H9 (cell line): Measurements from ENCODE around the gene USB1. TPM values are rescaled to one million over a fixed set of nuclear protein-coding genes. Genes with fewer than 3 reads are reported as not detected.

ENCODE experiments used
- DNase-seq: peaks from one replicate; pipeline ENCODE4 v3.0.0-alpha.2; 2017
- H2AFZ ChIP-seq: one replicate; pipeline ENCODE4 v1.6.1; 2013; ENCODE audit warnings: mild to moderate bottlenecking, low read length, control low read depth, moderate library complexity
- H2AK5ac ChIP-seq: 2 replicates; pipeline ENCODE4 v1.6.1; 2013; ENCODE audit warnings: low read length, control low read depth, mixed read lengths; ENCODE audit not compliant: insufficient read length
- H2BK120ac ChIP-seq: one replicate; pipeline ENCODE4 v1.6.1; 2013; ENCODE audit warnings: low read depth, mild to moderate bottlenecking, low read length, control low read depth, inconsistent platforms; ENCODE audit not compliant: poor library complexity, severe bottlenecking
- H2BK12ac ChIP-seq: 2 replicates; pipeline ENCODE4 v1.6.1; 2013; ENCODE audit warnings: low read length, control low read depth, mixed read lengths, low read depth; ENCODE audit not compliant: insufficient read length
- H2BK15ac ChIP-seq: 2 replicates; pipeline ENCODE4 v1.6.1; 2013; ENCODE audit warnings: low read depth, low read length, control low read depth
- H2BK20ac ChIP-seq: one replicate; pipeline ENCODE4 v1.6.1; 2013; ENCODE audit warnings: low read depth, mild to moderate bottlenecking, low read length, control low read depth, inconsistent platforms; ENCODE audit not compliant: poor library complexity, severe bottlenecking
- H2BK5ac ChIP-seq: 2 replicates; pipeline ENCODE4 v1.6.1; 2013; ENCODE audit warnings: low read length, control low read depth, mixed read lengths; ENCODE audit not compliant: insufficient read length
- H3K14ac ChIP-seq: 2 replicates; pipeline ENCODE4 v1.6.1; 2013; ENCODE audit warnings: low read length, control low read depth; ENCODE audit not compliant: insufficient read depth
- H3K18ac ChIP-seq: 2 replicates; pipeline ENCODE4 v1.6.1; 2013; ENCODE audit warnings: low read depth, mild to moderate bottlenecking, mixed read lengths, low read length, control low read depth; ENCODE audit not compliant: insufficient read length
- H3K23ac ChIP-seq: 2 replicates; pipeline ENCODE4 v1.6.1; 2013; ENCODE audit warnings: low read length, control low read depth, mixed read lengths, low read depth; ENCODE audit not compliant: insufficient read length
- H3K23me2 ChIP-seq: 2 replicates; pipeline ENCODE4 v1.6.1; 2013; ENCODE audit warnings: low read depth, mild to moderate bottlenecking, mixed read lengths, low read length, control low read depth; ENCODE audit not compliant: insufficient read length, poor library complexity, severe bottlenecking
- H3K27ac ChIP-seq: 2 replicates; pipeline ENCODE4 v1.5.1; 2013; ENCODE audit warnings: low read length, control low read depth, mixed read lengths, low read depth; ENCODE audit not compliant: insufficient read length
- H3K27me3 ChIP-seq: 2 replicates; pipeline ENCODE4 v1.6.1; 2013; ENCODE audit warnings: low read length, control low read depth, inconsistent platforms; ENCODE audit not compliant: insufficient read depth
- H3K4ac ChIP-seq: 2 replicates; pipeline ENCODE4 v1.6.1; 2013; ENCODE audit warnings: low read depth, mild to moderate bottlenecking, control low read depth, inconsistent platforms, low read length, moderate library complexity
- H3K4me1 ChIP-seq: 2 replicates; pipeline ENCODE4 v1.6.1; 2013; ENCODE audit warnings: low read length, control low read depth, inconsistent platforms; ENCODE audit not compliant: insufficient read depth
- H3K4me2 ChIP-seq: 2 replicates; pipeline ENCODE4 v1.6.1; 2013; ENCODE audit warnings: low read length, control low read depth, mixed read lengths; ENCODE audit not compliant: insufficient read length, insufficient read depth
- H3K56ac ChIP-seq: 2 replicates; pipeline ENCODE4 v1.6.1; 2013; ENCODE audit warnings: low read depth, mild to moderate bottlenecking, mixed read lengths, low read length, control low read depth; ENCODE audit not compliant: insufficient read length
- H3K79me1 ChIP-seq: 2 replicates; pipeline ENCODE4 v1.6.1; 2013; ENCODE audit warnings: low read depth, mild to moderate bottlenecking, moderate library complexity, low read length, control low read depth, inconsistent platforms; ENCODE audit not compliant: insufficient read depth, poor library complexity, severe bottlenecking
- H3K79me2 ChIP-seq: 2 replicates; pipeline ENCODE4 v1.6.1; 2013; ENCODE audit warnings: low read length, control low read depth, inconsistent platforms; ENCODE audit not compliant: insufficient read depth
- H3K9ac ChIP-seq: 2 replicates; pipeline ENCODE4 v1.6.1; 2013; ENCODE audit warnings: low read length, control low read depth, mixed read lengths; ENCODE audit not compliant: insufficient read length; ENCODE audit errors: extremely low read depth
- H3K9me3 ChIP-seq: one replicate; pipeline ENCODE4 v1.6.1; 2013; ENCODE audit warnings: low read depth, low read length, inconsistent platforms; ENCODE audit not compliant: control insufficient read depth
- H3T11ph ChIP-seq: one replicate; pipeline ENCODE4 v1.6.1; 2013; ENCODE audit warnings: mild to moderate bottlenecking, low read length, control low read depth, inconsistent platforms
- H4K20me1 ChIP-seq: one replicate; pipeline ENCODE4 v1.6.1; 2013; ENCODE audit not compliant: control insufficient read depth, insufficient read length, insufficient read depth
- H4K5ac ChIP-seq: 2 replicates; pipeline ENCODE4 v1.6.1; 2013; ENCODE audit warnings: low read depth, mild to moderate bottlenecking, mixed read lengths, low read length, control low read depth; ENCODE audit not compliant: insufficient read length
- H4K8ac ChIP-seq: replicated peaks from 2 replicates; pipeline ENCODE4 v1.6.1; 2013; ENCODE audit warnings: low read length, control low read depth, mixed read lengths, low read depth; ENCODE audit not compliant: insufficient read length
- H4K91ac ChIP-seq: 2 replicates; pipeline ENCODE4 v1.6.1; 2013; ENCODE audit warnings: low read depth, mild to moderate bottlenecking, moderate library complexity, mixed read lengths, low read length, control low read depth; ENCODE audit not compliant: insufficient read length
- H3K27ac Mint-ChIP-seq, 3 experiments: 2 replicates in 2 of 3; 3 replicates in 1 of 3; pipeline ENCODE4 v1.8.0; 2020 to 2021; ENCODE audit warnings: mixed read lengths in 3 of 3, mild to moderate bottlenecking in 1 of 3, moderate library complexity in 1 of 3
- H3K27me3 Mint-ChIP-seq: 2 replicates; pipeline ENCODE4 v1.8.0; 2021; ENCODE audit warnings: low read depth, mild to moderate bottlenecking, moderate library complexity, mixed read lengths
- H3K36me3 Mint-ChIP-seq, 3 experiments: 2 replicates in 2 of 3; 3 replicates in 1 of 3; pipeline ENCODE4 v1.8.0; 2020 to 2021; ENCODE audit warnings: low read depth in 3 of 3, mixed read lengths in 3 of 3; ENCODE audit not compliant: insufficient read depth in 1 of 3
- H3K4me1 Mint-ChIP-seq, 2 experiments: 2 replicates each; pipeline ENCODE4 v1.8.0; 2020; ENCODE audit warnings: mixed read lengths in 2 of 2
- H3K4me3 Mint-ChIP-seq, 2 experiments: 2 replicates in 1 of 2; 3 replicates in 1 of 2; pipeline ENCODE4 v1.8.0; 2020 to 2021; ENCODE audit warnings: mild to moderate bottlenecking in 2 of 2, mixed read lengths in 2 of 2, moderate library complexity in 1 of 2
- H3K9me3 Mint-ChIP-seq, 2 experiments: 2 replicates in 1 of 2; 3 replicates in 1 of 2; pipeline ENCODE4 v1.8.0; 2020; ENCODE audit warnings: mild to moderate bottlenecking in 2 of 2, mixed read lengths in 2 of 2, moderate library complexity in 1 of 2
- WGBS: extraction: QIAGEN DNeasy Blood & Tissue Kit; methylation state at CpG from one replicate; pipeline ENCODE4 v1.1.7; 2013; ENCODE audit warnings: missing lambda C conversion rate, low lambda C conversion rate, mixed read lengths; ENCODE audit not compliant: insufficient read length; ENCODE audit errors: extremely low coverage; 5-methylcytosine and 5-hydroxymethylcytosine counted together
- total RNA-seq: library from RNA; stranded (reverse); gene quantifications from 2 replicates; pipeline ENCODE4 v1.2.1, GENCODE V29; 2021
- TF ChIP-seq, protein P1 (sequence below): fragments of 200-600 bp; sonication (generic); conservative IDR thresholded peaks from 3 replicates; pipeline ENCODE4 v1.8.0; 2021; ENCODE audit warnings: antibody characterized with exemption, mild to moderate bottlenecking

The USB1 gene
- total RNA-seq, 1 experiment from 2014 or later = 65.0 TPM

DNA sequence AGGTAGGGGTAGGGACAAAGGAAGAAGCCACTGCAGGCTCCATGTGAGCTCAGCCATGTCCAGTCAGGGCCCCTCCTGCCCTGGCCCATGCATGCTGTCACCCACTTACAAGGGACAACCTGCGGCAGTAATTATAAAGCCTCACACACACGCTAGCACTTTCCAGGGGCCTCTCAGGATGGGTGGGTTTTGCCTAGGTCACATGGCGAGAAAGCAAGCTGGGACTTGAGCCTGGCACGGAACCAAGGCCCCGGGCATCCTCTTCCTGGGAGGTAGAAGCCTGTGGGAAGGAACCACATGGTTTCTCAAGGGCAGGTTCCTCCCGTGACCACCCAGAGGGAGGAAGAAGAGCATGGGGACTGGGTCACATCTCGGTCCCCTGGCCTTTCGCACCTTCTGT lies 7.8 kb upstream of the USB1 start:
- no peaks in the 10 kb centered on the region for H3K79me2 ChIP-seq
- Mint-ChIP-seq H3K4me1 (peaks cover 7 to 8% of the 10 kb centered on the region in 2 experiments), H3K36me3 (peaks cover 4 to 14% (median 12%) of the 10 kb centered on the region in 3 experiments; a peak in 6 of 7 replicates), H3K9me3 (no peaks in the 10 kb centered on the region), H3K4me3 (no peak overlapping the region), H3K27ac (0 out of 7 replicates have a peak overlapping the region, but pooled peaks of 2 of the 3 experiments have one; percentile 8 to 28), H3K27me3 (peaks cover 3% of the 10 kb centered on the region)
- H2BK5ac ChIP-seq = no peak overlapping the region
- H3T11ph ChIP-seq = no peak overlapping the region
- WGBS = no CpG with 5 or more reads among the region's 8 CpGs
- TF ChIP-seq, protein P1, sequence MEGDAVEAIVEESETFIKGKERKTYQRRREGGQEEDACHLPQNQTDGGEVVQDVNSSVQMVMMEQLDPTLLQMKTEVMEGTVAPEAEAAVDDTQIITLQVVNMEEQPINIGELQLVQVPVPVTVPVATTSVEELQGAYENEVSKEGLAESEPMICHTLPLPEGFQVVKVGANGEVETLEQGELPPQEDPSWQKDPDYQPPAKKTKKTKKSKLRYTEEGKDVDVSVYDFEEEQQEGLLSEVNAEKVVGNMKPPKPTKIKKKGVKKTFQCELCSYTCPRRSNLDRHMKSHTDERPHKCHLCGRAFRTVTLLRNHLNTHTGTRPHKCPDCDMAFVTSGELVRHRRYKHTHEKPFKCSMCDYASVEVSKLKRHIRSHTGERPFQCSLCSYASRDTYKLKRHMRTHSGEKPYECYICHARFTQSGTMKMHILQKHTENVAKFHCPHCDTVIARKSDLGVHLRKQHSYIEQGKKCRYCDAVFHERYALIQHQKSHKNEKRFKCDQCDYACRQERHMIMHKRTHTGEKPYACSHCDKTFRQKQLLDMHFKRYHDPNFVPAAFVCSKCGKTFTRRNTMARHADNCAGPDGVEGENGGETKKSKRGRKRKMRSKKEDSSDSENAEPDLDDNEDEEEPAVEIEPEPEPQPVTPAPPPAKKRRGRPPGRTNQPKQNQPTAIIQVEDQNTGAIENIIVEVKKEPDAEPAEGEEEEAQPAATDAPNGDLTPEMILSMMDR = no peak
- H3K27me3 ChIP-seq = no peaks in the 10 kb centered on the region
- no peaks in the 10 kb centered on the region; the same call in 1 of the 2 replicates for H3K4me1 ChIP-seq
- no peaks in the 10 kb centered on the region for H3K79me1 ChIP-seq
- no peak overlapping the region for H3K9ac ChIP-seq
- peak overlapping the region; percentile 28 for H4K91ac ChIP-seq
- no peak overlapping the region for H3K4me2 ChIP-seq
- no peak overlapping the region for H2BK20ac ChIP-seq
- DNase-seq = no peak
- H3K27ac ChIP-seq = no peak overlapping the region
- H3K9me3 ChIP-seq = no peaks in the 10 kb centered on the region
- no peak overlapping the region for H4K8ac ChIP-seq
- no peak overlapping the region for H2AFZ ChIP-seq
- no peaks in the 10 kb centered on the region for H4K20me1 ChIP-seq
- no peak overlapping the region; the same call in 1 of the 2 replicates for H3K14ac ChIP-seq
- H3K23ac ChIP-seq = no peak overlapping the region
- peak overlapping the region; percentile 19 for H3K18ac ChIP-seq
- no peak overlapping the region for H3K56ac ChIP-seq
- no peak overlapping the region for H2BK120ac ChIP-seq
- H2AK5ac ChIP-seq = no peak overlapping the region
- H3K4ac ChIP-seq = no peak overlapping the region; the same call in 1 of the 2 replicates
- H3K23me2 ChIP-seq = no peaks in the 10 kb centered on the region
- no peak overlapping the region for H2BK15ac ChIP-seq
- no peak overlapping the region for H4K5ac ChIP-seq
- no peak overlapping the region for H2BK12ac ChIP-seq
